Measurements from ENCODE around the gene FBXL17.

Gene FBXL17

DNA sequence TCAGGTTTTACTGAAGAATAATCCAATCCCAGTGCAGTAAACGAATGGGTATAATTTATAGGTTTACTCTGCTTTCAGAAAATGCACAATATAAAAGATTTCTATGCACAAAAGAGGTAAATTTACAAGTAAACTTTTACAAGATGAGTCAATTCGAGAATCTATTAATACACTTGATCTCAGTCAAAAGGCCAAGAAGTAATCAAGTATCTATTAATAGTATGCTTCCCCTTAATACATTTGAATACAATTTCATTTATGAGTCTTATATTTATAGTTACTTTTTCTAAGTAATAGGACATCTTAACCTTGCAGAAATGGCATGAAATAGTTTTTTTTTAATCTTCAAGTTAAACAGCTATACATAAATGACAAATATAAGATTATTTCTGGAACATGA is 355.9 kb downstream of the FBXL17 start:
- no peaks in the 10 kb centered on the region for H3K36me3 ChIP-seq (ENCODE audit: control insufficient read depth in 2 of 2, insufficient read depth in 1 of 2, low read length in 2 of 2)
- H3K4me1 ChIP-seq (ENCODE audit: control insufficient read depth, insufficient read depth, low read length), result 0 out of 2 replicates have a peak, but pooled peaks cover 2% of the 10 kb centered on the region
- ChIA-PET POLR2A (no interaction called here), CTCF (interaction anchor here (0.6 kb wide), 1 partner anchor 974 kb away, joined by 3 read pairs; no protein-coding TSS in a partner anchor)
- TF ChIP-seq ZNF610 (tag by site-specific recombination; IDR thresholded peaks at IDR 0.05; ENCODE audit: borderline replicate concordance) (no peak), ZNF394 (tag by site-specific recombination; IDR thresholded peaks at IDR 0.05; ENCODE audit: borderline replicate concordance) (no peak), ZNF140 (tag by site-specific recombination; IDR thresholded peaks at IDR 0.05) (no peak), OSR2 (tag by site-specific recombination; IDR thresholded peaks at IDR 0.05) (no peak), ZNF175 (tag by site-specific recombination; IDR thresholded peaks at IDR 0.05) (no peak), EGR2 (tag by site-specific recombination; IDR thresholded peaks at IDR 0.05; ENCODE audit: low read depth) (no peak), ZNF571 (tag by site-specific recombination; IDR thresholded peaks at IDR 0.05) (no peak), ZNF555 (tag by site-specific recombination; conservative IDR thresholded peaks at IDR 0.05) (no peak), MZF1 (tag by site-specific recombination; IDR thresholded peaks at IDR 0.05; ENCODE audit: borderline replicate concordance) (no peak), ZNF843 (tag by site-specific recombination; IDR thresholded peaks at IDR 0.05) (no peak), ZNF707 (tag by site-specific recombination; IDR thresholded peaks at IDR 0.05) (no peak), ZNF214 (tag by site-specific recombination; IDR thresholded peaks at IDR 0.05; ENCODE audit: borderline replicate concordance) (no peak), WT1 (tag by site-specific recombination; IDR thresholded peaks at IDR 0.05) (no peak), ZNF391 (tag by site-specific recombination; IDR thresholded peaks at IDR 0.05; ENCODE audit: borderline replicate concordance, low read depth) (no peak), ZNF501 (tag by site-specific recombination; IDR thresholded peaks at IDR 0.05) (no peak), HOXD13 (CRISPR knock-in tag; IDR thresholded peaks at IDR 0.05; ENCODE audit: borderline replicate concordance) (no peak)
- TF ChIP-seq, protein P1, sequence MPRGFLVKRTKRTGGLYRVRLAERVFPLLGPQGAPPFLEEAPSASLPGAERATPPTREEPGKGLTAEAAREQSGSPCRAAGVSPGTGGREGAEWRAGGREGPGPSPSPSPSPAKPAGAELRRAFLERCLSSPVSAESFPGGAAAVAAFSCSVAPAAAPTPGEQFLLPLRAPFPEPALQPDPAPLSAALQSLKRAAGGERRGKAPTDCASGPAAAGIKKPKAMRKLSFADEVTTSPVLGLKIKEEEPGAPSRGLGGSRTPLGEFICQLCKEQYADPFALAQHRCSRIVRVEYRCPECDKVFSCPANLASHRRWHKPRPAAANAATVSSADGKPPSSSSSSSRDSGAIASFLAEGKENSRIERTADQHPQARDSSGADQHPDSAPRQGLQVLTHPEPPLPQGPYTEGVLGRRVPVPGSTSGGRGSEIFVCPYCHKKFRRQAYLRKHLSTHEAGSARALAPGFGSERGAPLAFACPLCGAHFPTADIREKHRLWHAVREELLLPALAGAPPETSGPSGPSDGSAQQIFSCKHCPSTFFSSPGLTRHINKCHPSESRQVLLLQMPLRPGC (tag by site-specific recombination; IDR thresholded peaks at IDR 0.05), result no peak
- TF ChIP-seq, protein P2, sequence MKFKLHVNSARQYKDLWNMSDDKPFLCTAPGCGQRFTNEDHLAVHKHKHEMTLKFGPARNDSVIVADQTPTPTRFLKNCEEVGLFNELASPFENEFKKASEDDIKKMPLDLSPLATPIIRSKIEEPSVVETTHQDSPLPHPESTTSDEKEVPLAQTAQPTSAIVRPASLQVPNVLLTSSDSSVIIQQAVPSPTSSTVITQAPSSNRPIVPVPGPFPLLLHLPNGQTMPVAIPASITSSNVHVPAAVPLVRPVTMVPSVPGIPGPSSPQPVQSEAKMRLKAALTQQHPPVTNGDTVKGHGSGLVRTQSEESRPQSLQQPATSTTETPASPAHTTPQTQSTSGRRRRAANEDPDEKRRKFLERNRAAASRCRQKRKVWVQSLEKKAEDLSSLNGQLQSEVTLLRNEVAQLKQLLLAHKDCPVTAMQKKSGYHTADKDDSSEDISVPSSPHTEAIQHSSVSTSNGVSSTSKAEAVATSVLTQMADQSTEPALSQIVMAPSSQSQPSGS (tag by site-specific recombination; IDR thresholded peaks at IDR 0.05; ENCODE audit: low read depth), result no peak
- TF ChIP-seq, protein P3, sequence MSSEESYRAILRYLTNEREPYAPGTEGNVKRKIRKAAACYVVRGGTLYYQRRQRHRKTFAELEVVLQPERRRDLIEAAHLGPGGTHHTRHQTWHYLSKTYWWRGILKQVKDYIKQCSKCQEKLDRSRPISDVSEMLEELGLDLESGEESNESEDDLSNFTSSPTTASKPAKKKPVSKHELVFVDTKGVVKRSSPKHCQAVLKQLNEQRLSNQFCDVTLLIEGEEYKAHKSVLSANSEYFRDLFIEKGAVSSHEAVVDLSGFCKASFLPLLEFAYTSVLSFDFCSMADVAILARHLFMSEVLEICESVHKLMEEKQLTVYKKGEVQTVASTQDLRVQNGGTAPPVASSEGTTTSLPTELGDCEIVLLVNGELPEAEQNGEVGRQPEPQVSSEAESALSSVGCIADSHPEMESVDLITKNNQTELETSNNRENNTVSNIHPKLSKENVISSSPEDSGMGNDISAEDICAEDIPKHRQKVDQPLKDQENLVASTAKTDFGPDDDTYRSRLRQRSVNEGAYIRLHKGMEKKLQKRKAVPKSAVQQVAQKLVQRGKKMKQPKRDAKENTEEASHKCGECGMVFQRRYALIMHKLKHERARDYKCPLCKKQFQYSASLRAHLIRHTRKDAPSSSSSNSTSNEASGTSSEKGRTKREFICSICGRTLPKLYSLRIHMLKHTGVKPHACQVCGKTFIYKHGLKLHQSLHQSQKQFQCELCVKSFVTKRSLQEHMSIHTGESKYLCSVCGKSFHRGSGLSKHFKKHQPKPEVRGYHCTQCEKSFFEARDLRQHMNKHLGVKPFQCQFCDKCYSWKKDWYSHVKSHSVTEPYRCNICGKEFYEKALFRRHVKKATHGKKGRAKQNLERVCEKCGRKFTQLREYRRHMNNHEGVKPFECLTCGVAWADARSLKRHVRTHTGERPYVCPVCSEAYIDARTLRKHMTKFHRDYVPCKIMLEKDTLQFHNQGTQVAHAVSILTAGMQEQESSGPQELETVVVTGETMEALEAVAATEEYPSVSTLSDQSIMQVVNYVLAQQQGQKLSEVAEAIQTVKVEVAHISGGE (tag by site-specific recombination; conservative IDR thresholded peaks at IDR 0.05; ENCODE audit: low read depth), result no peak
- TF ChIP-seq, protein P4, sequence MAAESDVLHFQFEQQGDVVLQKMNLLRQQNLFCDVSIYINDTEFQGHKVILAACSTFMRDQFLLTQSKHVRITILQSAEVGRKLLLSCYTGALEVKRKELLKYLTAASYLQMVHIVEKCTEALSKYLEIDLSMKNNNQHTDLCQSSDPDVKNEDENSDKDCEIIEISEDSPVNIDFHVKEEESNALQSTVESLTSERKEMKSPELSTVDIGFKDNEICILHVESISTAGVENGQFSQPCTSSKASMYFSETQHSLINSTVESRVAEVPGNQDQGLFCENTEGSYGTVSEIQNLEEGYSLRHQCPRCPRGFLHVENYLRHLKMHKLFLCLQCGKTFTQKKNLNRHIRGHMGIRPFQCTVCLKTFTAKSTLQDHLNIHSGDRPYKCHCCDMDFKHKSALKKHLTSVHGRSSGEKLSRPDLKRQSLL (tag by site-specific recombination; IDR thresholded peaks at IDR 0.05), result no peak
- H3K9me3 ChIP-seq (ENCODE audit: control insufficient read depth, insufficient read depth, low read depth, low read length), result no peaks in the 10 kb centered on the region
- no peak overlapping the region for H3K4me3 ChIP-seq (ENCODE audit: low read depth, low read length)
- no peak overlapping the region for H3K27ac ChIP-seq (ENCODE audit: extremely low read depth, low read depth, low read length)
